B cell (primary cell): ENCODE results near the gene BRD3. TPM values are rescaled to one million over a fixed set of nuclear protein-coding genes. Genes with fewer than 3 reads are reported as not detected.

Experiments used
- ATAC-seq: fragments of 200-7000 bp; cut with Tn5 transposase; one replicate; pipeline ENCODE4 v1.10.0; 2021; ENCODE audit warnings: low read depth, mild to moderate bottlenecking, moderate number of reproducible peaks, moderate library complexity
- CTCF ChIA-PET: fragments of 350-600 bp; sonication (Branson Sonifier 250); formaldehyde crosslinking; loops from one replicate; lab custom pipeline; 2021; ENCODE audit warnings: antibody characterized with exemption, inconsistent platforms; lab: Charles Lee
- POLR2A ChIA-PET: fragments of 350-600 bp; sonication (Branson Sonifier 250); formaldehyde crosslinking; loops from one replicate; lab custom pipeline; 2021; ENCODE audit warnings: antibody characterized with exemption; lab: Charles Lee
- DNase-seq: peaks from one replicate; pipeline ENCODE4 v3.0.0; 2013
- H2AFZ ChIP-seq: 2 replicates; pipeline ENCODE4 v1.6.1; 2012; ENCODE audit warnings: mild to moderate bottlenecking, low read depth, low read length; ENCODE audit not compliant: insufficient read depth, poor library complexity, severe bottlenecking
- H3K27ac ChIP-seq, 2 donors: 1 replicate in 1 of 2; 2 replicates in 1 of 2; pipeline ENCODE4 v1.5.1; 2012 to 2013; ENCODE audit warnings: low read length in 2 of 2, mild to moderate bottlenecking in 2 of 2, moderate library complexity in 1 of 2
- H3K27me3 ChIP-seq, 4 experiments: fragments of 200-600 bp in 1 of 4; sonication (generic) in 1 of 4; replicated peaks in 1 of 4; 1 replicate in 2 of 4; 2 replicates in 2 of 4; pipeline versions ENCODE4 v1.6.1 to v1.7.0; 2013 to 2016; ENCODE audit warnings: low read length in 3 of 4, mild to moderate bottlenecking in 2 of 4, mixed read lengths in 1 of 4, moderate library complexity in 1 of 4; ENCODE audit not compliant: insufficient read depth in 4 of 4, control insufficient read depth in 3 of 4; ENCODE audit errors: control extremely low read depth in 1 of 4
- H3K36me3 ChIP-seq, 2 experiments: replicated peaks in 1 of 2; 1 replicate in 1 of 2; 2 replicates in 1 of 2; pipeline versions ENCODE4 v1.6.1 to v1.7.1; 2013; ENCODE audit warnings: low read length in 1 of 2; ENCODE audit not compliant: insufficient read depth in 2 of 2, control insufficient read depth in 1 of 2; ENCODE audit errors: control extremely low read depth in 1 of 2, extremely low read depth in 1 of 2
- H3K4me1 ChIP-seq, 2 donors: fragments of 200-600 bp in 1 of 2; sonication (generic) in 1 of 2; 1 replicate in 1 of 2; 2 replicates in 1 of 2; pipeline versions ENCODE4 v1.5.1 to v1.6.1; 2013 to 2017; ENCODE audit warnings: low read length in 2 of 2; ENCODE audit not compliant: control insufficient read depth in 2 of 2, insufficient read depth in 2 of 2
- H3K4me2 ChIP-seq: replicated peaks from 2 replicates; pipeline ENCODE3; 2012; ENCODE audit warnings: mild to moderate bottlenecking, low read depth, low read length; ENCODE audit not compliant: poor library complexity, severe bottlenecking
- H3K4me3 ChIP-seq, 5 experiments: fragments of 200-600 bp in 1 of 5; sonication (generic) in 1 of 5; 1 replicate in 3 of 5; 2 replicates in 2 of 5; pipeline versions ENCODE4 v1.5.1 to v1.7.0; 2011 to 2016; ENCODE audit warnings: low read length in 4 of 5, mild to moderate bottlenecking in 4 of 5, low read depth in 2 of 5, control low read depth in 1 of 5, moderate library complexity in 1 of 5; ENCODE audit not compliant: insufficient read depth in 1 of 5; ENCODE audit errors: control extremely low read depth in 1 of 5, extremely low read depth in 1 of 5
- H3K79me2 ChIP-seq: fragments of 200-600 bp; sonication (generic); one replicate; pipeline ENCODE4 v1.6.0; 2016; ENCODE audit warnings: low read length; ENCODE audit not compliant: control insufficient read depth, insufficient read depth
- H3K9ac ChIP-seq: fragments of 200-600 bp; sonication (generic); 2 replicates; pipeline ENCODE4 v1.6.1; 2017; ENCODE audit warnings: mild to moderate bottlenecking, low read length, moderate library complexity
- H3K9me3 ChIP-seq, 3 donors: one replicate each; pipeline versions ENCODE4 v1.6.1 to v1.7.1; 2013; ENCODE audit warnings: low read length in 2 of 3; ENCODE audit not compliant: control insufficient read depth in 2 of 3, insufficient read depth in 1 of 3; ENCODE audit errors: control extremely low read depth in 1 of 3
- H4K20me1 ChIP-seq: 2 replicates; pipeline ENCODE4 v1.6.0; 2012; ENCODE audit warnings: mild to moderate bottlenecking, low read length; ENCODE audit not compliant: insufficient read depth, control insufficient read depth, poor library complexity, severe bottlenecking
- H3K27ac Mint-ChIP-seq: one replicate; pipeline ENCODE4 v1.8.0; 2021; ENCODE audit warnings: mixed read lengths
- H3K27me3 Mint-ChIP-seq: one replicate; pipeline ENCODE4 v1.8.0; 2021; ENCODE audit warnings: mixed read lengths
- H3K4me1 Mint-ChIP-seq: one replicate; pipeline ENCODE4 v1.8.0; 2021; ENCODE audit warnings: mixed read lengths
- H3K4me3 Mint-ChIP-seq: one replicate; pipeline ENCODE4 v1.8.0; 2021; ENCODE audit warnings: mixed read lengths
- H3K9me3 Mint-ChIP-seq: one replicate; pipeline ENCODE4 v1.8.0; 2022; ENCODE audit warnings: mixed read lengths; ENCODE audit not compliant: insufficient read depth
- EZH2 ChIP-seq: IDR thresholded peaks from 2 replicates; pipeline ENCODE4 v1.6.1; 2012; ENCODE audit warnings: borderline replicate concordance, low read depth, mild to moderate bottlenecking, moderate library complexity, low read length; ENCODE audit not compliant: insufficient read depth, poor library complexity, severe bottlenecking
- WGBS: methylation state at CpG from one replicate; pipeline ENCODE4 v1.1.5; 2013; ENCODE audit warnings: missing lambda C conversion rate; ENCODE audit not compliant: insufficient coverage; 5-methylcytosine and 5-hydroxymethylcytosine counted together
- intact Hi-C: fragments of 100-400 bp; cut with micrococcal nuclease; formaldehyde crosslinking; loops from one replicate; pipeline ENCODE4 v1.10.0; 2022
- polyA plus RNA-seq: library from polyadenylated mRNA; depleted of rRNA; stranded (reverse); fragments of >200 nt; gene quantifications from 2 replicates; pipeline ENCODE4 v1.2.3, GENCODE V29; 2012
- total RNA-seq, 2 donors: library from RNA; stranded (reverse); fragments of 120-200 nt in 1 of 2; gene quantifications; 1 replicate in 1 of 2; 2 replicates in 1 of 2; pipeline versions ENCODE4 v1.2.3 to v1.2.4, GENCODE V29; 2013 to 2022
- TF ChIP-seq, protein P1 (sequence below): fragments of 200-600 bp; IDR thresholded peaks from one replicate; pipeline ENCODE4 v1.8.0; 2022; ENCODE audit warnings: antibody characterized with exemption, mild to moderate bottlenecking

The BRD3 gene
- total and polyA plus RNA-seq, 2 donors (not counting 1 experiment from before 2014, with no cell fraction given) = 8.9 to 38.0 TPM

DNA sequence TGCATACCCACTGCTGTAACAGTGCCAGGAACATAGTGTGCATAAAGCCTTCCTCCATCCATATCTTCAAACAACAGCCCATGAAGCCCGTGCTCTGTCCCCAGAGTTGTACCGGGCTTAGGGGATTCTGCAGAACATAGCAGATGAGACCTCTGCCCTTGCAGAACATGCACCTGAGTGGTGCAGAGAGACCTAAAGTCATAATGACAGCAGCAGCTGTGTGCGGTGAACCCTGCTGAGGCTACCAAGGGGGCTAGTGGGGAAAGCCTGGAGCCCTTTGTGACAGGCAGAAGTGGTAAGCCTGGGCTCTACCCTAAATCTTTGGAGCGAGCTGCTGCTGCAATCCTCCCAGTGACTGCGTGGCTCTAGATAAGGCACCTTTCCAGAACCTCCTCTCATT lies 32.2 kb upstream of the BRD3 start:
- ChIA-PET CTCF (interaction anchor here (1.9 kb wide), 1 partner anchor 105 kb away, joined by 15 read pairs; no protein-coding TSS in a partner anchor), POLR2A (no interaction called here)
- no peak for ATAC-seq

DNA sequence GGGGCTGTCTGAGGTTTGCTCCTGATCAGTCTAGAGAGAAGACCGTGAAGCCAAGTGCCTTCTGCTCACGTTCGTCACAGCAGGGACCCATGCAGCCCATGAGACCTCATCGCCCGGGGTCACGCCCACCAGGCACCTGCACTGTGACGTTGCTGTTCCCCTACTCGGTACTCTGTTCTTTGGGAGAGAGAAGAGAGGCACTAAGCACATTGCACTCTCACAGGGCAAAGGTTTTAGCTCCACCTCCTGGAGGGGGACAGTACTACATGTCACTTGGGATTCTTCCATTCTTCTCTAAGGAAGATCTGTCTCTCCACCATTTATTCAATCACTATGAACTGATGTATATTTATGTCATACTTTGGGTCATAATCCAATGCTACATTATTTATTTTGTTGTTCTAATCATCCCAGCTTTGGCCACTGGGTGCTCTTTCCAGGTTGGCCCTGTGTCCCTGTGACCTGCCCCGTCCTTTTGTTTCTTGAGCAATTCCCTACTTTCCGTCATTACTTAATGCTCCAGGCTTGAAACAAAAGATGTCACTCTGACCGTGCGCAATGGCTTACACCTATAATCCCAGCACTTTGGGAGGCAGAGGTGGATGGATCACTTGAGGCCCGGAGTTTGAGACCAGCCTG lies 31.4 kb upstream of the BRD3 start:
- TF ChIP-seq EZH2 = no peak
- TF ChIP-seq, protein P1, sequence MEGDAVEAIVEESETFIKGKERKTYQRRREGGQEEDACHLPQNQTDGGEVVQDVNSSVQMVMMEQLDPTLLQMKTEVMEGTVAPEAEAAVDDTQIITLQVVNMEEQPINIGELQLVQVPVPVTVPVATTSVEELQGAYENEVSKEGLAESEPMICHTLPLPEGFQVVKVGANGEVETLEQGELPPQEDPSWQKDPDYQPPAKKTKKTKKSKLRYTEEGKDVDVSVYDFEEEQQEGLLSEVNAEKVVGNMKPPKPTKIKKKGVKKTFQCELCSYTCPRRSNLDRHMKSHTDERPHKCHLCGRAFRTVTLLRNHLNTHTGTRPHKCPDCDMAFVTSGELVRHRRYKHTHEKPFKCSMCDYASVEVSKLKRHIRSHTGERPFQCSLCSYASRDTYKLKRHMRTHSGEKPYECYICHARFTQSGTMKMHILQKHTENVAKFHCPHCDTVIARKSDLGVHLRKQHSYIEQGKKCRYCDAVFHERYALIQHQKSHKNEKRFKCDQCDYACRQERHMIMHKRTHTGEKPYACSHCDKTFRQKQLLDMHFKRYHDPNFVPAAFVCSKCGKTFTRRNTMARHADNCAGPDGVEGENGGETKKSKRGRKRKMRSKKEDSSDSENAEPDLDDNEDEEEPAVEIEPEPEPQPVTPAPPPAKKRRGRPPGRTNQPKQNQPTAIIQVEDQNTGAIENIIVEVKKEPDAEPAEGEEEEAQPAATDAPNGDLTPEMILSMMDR = peak; percentile 88
- Mint-ChIP-seq H3K9me3 (no peaks in the 10 kb centered on the region), H3K4me3 (no peak overlapping the region), H3K27ac (no peak overlapping the region), H3K27me3 (peaks cover 21% of the 10 kb centered on the region), H3K4me1 (peaks cover 4% of the 10 kb centered on the region)
- WGBS = 39% methylated on average over 5 of the region's 13 CpGs
- no peaks in the 10 kb centered on the region for H3K79me2 ChIP-seq
- no peaks in the 10 kb centered on the region for H3K36me3 ChIP-seq
- H2AFZ ChIP-seq = no peak overlapping the region
- H3K4me2 ChIP-seq = no peak overlapping the region
- no peak overlapping the region for H3K4me3 ChIP-seq
- H3K9ac ChIP-seq = no peak overlapping the region
- H4K20me1 ChIP-seq = no peaks in the 10 kb centered on the region
- CTCF ChIA-PET = interaction anchor here (0.6 to 2.2 kb wide), 8 partner anchors 74 to 1387 kb away, joined by 3 to 17 read pairs (median 3); partner anchors contain the start of gene BRD3OS
- POLR2A ChIA-PET = no interaction called here
- no peaks in the 10 kb centered on the region for H3K4me1 ChIP-seq
- H3K27ac ChIP-seq = no peak overlapping the region
- DNase-seq (peak; percentile 80), ATAC-seq (peak; percentile 92)
- H3K9me3 ChIP-seq = no peaks in the 10 kb centered on the region
- peaks cover 0 to 3% (median 2%) of the 10 kb centered on the region in 4 experiments for H3K27me3 ChIP-seq
- intact Hi-C loops = loop anchor here (1.0 to 5.0 kb wide), 2 partner anchors 39 to 567 kb away; partner anchors contain the start of gene ADAMTSL2

More for the DNA sequence above, 32.2 kb upstream of the BRD3 start:
- Histone ChIP-seq H3K4me1 (no peaks in the 10 kb centered on the region), H4K20me1 (no peaks in the 10 kb centered on the region), H3K9me3 (no peaks in the 10 kb centered on the region), H3K79me2 (no peaks in the 10 kb centered on the region), H3K27me3 (peaks cover 0 to 2% (median 0%) of the 10 kb centered on the region in 4 experiments), H3K36me3 (no peaks in the 10 kb centered on the region), H3K4me3 (no peak overlapping the region), H3K27ac (no peak overlapping the region), H3K9ac (no peak overlapping the region), H3K4me2 (no peak overlapping the region), H2AFZ (no peak overlapping the region)
- TF ChIP-seq, protein P1 = no peak
- no peak for TF ChIP-seq EZH2
- DNase-seq = no peak
- intact Hi-C loops = no loop called here
- Mint-ChIP-seq H3K27ac (no peak overlapping the region), H3K27me3 (peaks cover 20% of the 10 kb centered on the region), H3K4me1 (peaks cover 4% of the 10 kb centered on the region), H3K4me3 (no peak overlapping the region), H3K9me3 (no peaks in the 10 kb centered on the region)
- WGBS = 47% methylated on average over 5 of the region's 5 CpGs
